GM12878 (cell line): Measurements from ENCODE around the gene MRPL37. TPM values are rescaled to one million over a fixed set of nuclear protein-coding genes. Genes with fewer than 3 reads are reported as not detected.

Experiments
- ATAC-seq: fragments of 200-7000 bp; cut with Tn5 transposase; 3 replicates; pipeline ENCODE4 v1.9.1; 2020; ENCODE audit warnings: mild to moderate bottlenecking, moderate library complexity
- BruUV-seq: library from RNA; stranded (reverse); fragments of 400-500 nt; replicated peaks from 2 replicates; lab custom pipeline; 2021; lab: Mats Ljungman, UMichigan
- CTCF ChIA-PET: fragments of 300-600 bp; sonication (Branson Sonifier 250); formaldehyde crosslinking; extraction: SDS; loops from one replicate; lab custom pipeline; 2021; ENCODE audit warnings: inconsistent platforms; lab: Yijun Ruan, JAX
- POLR2A ChIA-PET: fragments of 350-600 bp; formaldehyde crosslinking; extraction: SDS; loops from one replicate; lab custom pipeline; 2021; ENCODE audit warnings: inconsistent platforms; lab: Charles Lee
- RAD21 ChIA-PET: fragments of 300-600 bp; sonication (Branson Sonifier 250); formaldehyde crosslinking; loops from one replicate; lab custom pipeline; 2023; ENCODE audit warnings: antibody characterized with exemption; ENCODE audit not compliant: unreplicated experiment; lab: Charles Lee
- SMC1A ChIA-PET: fragments of 300-600 bp; sonication (Branson Sonifier 250); formaldehyde crosslinking; loops from one replicate; lab custom pipeline; 2023; ENCODE audit not compliant: unreplicated experiment, uncharacterized antibody; lab: Charles Lee
- DNase-seq: peaks from one replicate; pipeline ENCODE4 v3.0.0-alpha.2; 2011; ENCODE audit warnings: low read depth, low spot score
- FAIRE-seq: peaks from 3 replicates; lab custom pipeline; 2011; peaks lifted over from hg19 to GRCh38; lab: Jason Lieb, UNC
- H2AFZ ChIP-seq: 2 replicates; pipeline ENCODE4 v1.6.0; 2011; ENCODE audit warnings: low read depth, low read length, control low read depth; ENCODE audit not compliant: control insufficient read depth
- H3K27ac ChIP-seq: 2 replicates; pipeline ENCODE4 v1.5.1; 2011; ENCODE audit warnings: control low read depth; ENCODE audit not compliant: control insufficient read depth, insufficient read depth
- H3K27me3 ChIP-seq, 2 experiments: replicated peaks in 1 of 2; 2 replicates each; pipeline versions ENCODE4 v1.6.0 to v1.6.1; 2011; ENCODE audit warnings: low read length in 1 of 2; ENCODE audit not compliant: control insufficient read depth in 2 of 2, insufficient read depth in 2 of 2
- H3K36me3 ChIP-seq, 2 experiments: 2 replicates each; pipeline ENCODE4 v1.5.1; 2011; ENCODE audit warnings: low read length in 1 of 2; ENCODE audit not compliant: control insufficient read depth in 2 of 2, insufficient read depth in 2 of 2
- H3K4me1 ChIP-seq: 2 replicates; pipeline ENCODE4 v1.6.1; 2011; ENCODE audit warnings: mild to moderate bottlenecking, low read length, moderate library complexity, mixed read lengths; ENCODE audit not compliant: control insufficient read depth, insufficient read depth
- H3K4me2 ChIP-seq: 2 replicates; pipeline ENCODE4 v1.6.0; 2011; ENCODE audit warnings: control low read depth; ENCODE audit not compliant: control insufficient read depth, insufficient read depth
- H3K4me3 ChIP-seq: fragments of 200-600 bp; sonication (generic); 2 replicates; pipeline ENCODE4 v1.5.1; 2016
- H3K79me2 ChIP-seq: 2 replicates; pipeline ENCODE4 v1.6.0; 2011; ENCODE audit warnings: low read length; ENCODE audit not compliant: control insufficient read depth, insufficient read depth
- H3K9ac ChIP-seq: 2 replicates; pipeline ENCODE4 v1.8.0; 2011; ENCODE audit warnings: low read length, control low read depth, mixed read lengths; ENCODE audit not compliant: control insufficient read depth, insufficient read depth
- H3K9me3 ChIP-seq: replicated peaks from 3 replicates; pipeline ENCODE4 v1.5.1; 2011; ENCODE audit warnings: mild to moderate bottlenecking, low read length; ENCODE audit not compliant: control insufficient read depth, insufficient read depth
- H4K20me1 ChIP-seq: 2 replicates; pipeline ENCODE4 v1.6.0; 2011; ENCODE audit not compliant: control insufficient read depth, insufficient read depth
- CBX3 ChIP-seq: fragments of 200-600 bp; sonication (generic); IDR thresholded peaks from 2 replicates; pipeline ENCODE4 v1.6.1; 2016; ENCODE audit warnings: low read depth, borderline replicate concordance
- CHD4 ChIP-seq: fragments of 200-600 bp; sonication (generic); IDR thresholded peaks from 2 replicates; pipeline ENCODE4 v1.6.1; 2016; ENCODE audit warnings: mild to moderate bottlenecking
- EP300 ChIP-seq, 2 experiments: fragments of 150-350 bp in 1 of 2; IDR thresholded peaks; 2 replicates each; pipeline ENCODE4 v1.6.1; 2011 to 2012; ENCODE audit warnings: low read depth in 2 of 2, low read length in 2 of 2, borderline replicate concordance in 1 of 2, improper control_type of control experiment in 1 of 2, inconsistent platforms in 1 of 2; ENCODE audit not compliant: control insufficient read depth in 1 of 2
- NFYA ChIP-seq: IDR thresholded peaks from 2 replicates; pipeline ENCODE4 v1.6.1; 2011; ENCODE audit warnings: low read depth, mild to moderate bottlenecking, low read length, improper control_type of control experiment, borderline replicate concordance
- NR2C1 ChIP-seq: fragments of 450-650 bp; IDR thresholded peaks from 2 replicates; pipeline ENCODE4 v1.6.1; 2017; ENCODE audit warnings: antibody characterized with exemption, mild to moderate bottlenecking, moderate library complexity
- PAX5 ChIP-seq: IDR thresholded peaks from 2 replicates; pipeline ENCODE4 v1.6.1; 2011; ENCODE audit warnings: low read depth, low read length, borderline replicate concordance
- POLR2A ChIP-seq: IDR thresholded peaks from 2 replicates; pipeline ENCODE4 v1.6.1; 2011; ENCODE audit warnings: low read depth, mild to moderate bottlenecking, low read length
- SUPT20H ChIP-seq: IDR thresholded peaks from 2 replicates; pipeline ENCODE4 v1.6.1; 2011; ENCODE audit warnings: low read depth, mild to moderate bottlenecking, low read length, moderate library complexity, borderline replicate concordance; ENCODE audit not compliant: control insufficient read depth
- TCF3 ChIP-seq: IDR thresholded peaks from 2 replicates; pipeline ENCODE4 v1.6.1; 2012; ENCODE audit warnings: low read depth, mild to moderate bottlenecking, low read length, borderline replicate concordance; ENCODE audit not compliant: insufficient read depth
- ZBED1 ChIP-seq: IDR thresholded peaks from 2 replicates; pipeline ENCODE4 v1.6.1; 2016; ENCODE audit warnings: borderline replicate concordance
- ZSCAN29 ChIP-seq: fragments of 450-650 bp; IDR thresholded peaks from 2 replicates; pipeline ENCODE4 v1.6.1; 2017; ENCODE audit warnings: mild to moderate bottlenecking, moderate library complexity
- ZZZ3 ChIP-seq: IDR thresholded peaks from 2 replicates; pipeline ENCODE4 v1.6.1; 2011; ENCODE audit warnings: low read depth; ENCODE audit not compliant: control insufficient read depth, insufficient read length
- WGBS: methylation state at CpG from one replicate; pipeline ENCODE4 v1.1.6; 2016; ENCODE audit warnings: low lambda C conversion rate; ENCODE audit not compliant: insufficient replicate concordance, insufficient coverage; ENCODE audit errors: missing lambda C conversion rate; 5-methylcytosine and 5-hydroxymethylcytosine counted together
- in situ Hi-C: fragments of 300-500 bp; cut with MboI; formaldehyde crosslinking; loops from 9 replicates; pipeline ENCODE4 v1.14.3; 2018; ENCODE audit warnings: mixed read lengths
- intact Hi-C: fragments of 100-400 bp; cut with micrococcal nuclease; formaldehyde crosslinking; loops from one replicate; pipeline ENCODE4 v1.14.2; 2022; ENCODE audit not compliant: unreplicated experiment
- polyA plus RNA-seq, 11 experiments: library from polyadenylated mRNA; depleted of rRNA in 4 of 11; unstranded in 6 of 11; stranded (reverse) in 5 of 11; fragments of >200 nt; fragmentation: Nextera tagmentation in 4 of 11; fragmentation: Illumina TruSeq in 1 of 11; extraction: Ambion mirVana in 4 of 11; extraction: Trizol in 1 of 11; gene quantifications; 1 replicate in 1 of 11; 2 replicates in 10 of 11; pipeline versions ENCODE4 v1.2.1 to v1.2.3, GENCODE V29; 2011 to 2016; ENCODE audit warnings: inconsistent platforms in 2 of 11, missing spikeins in 2 of 11, low read depth in 1 of 11
- total RNA-seq, 4 experiments: library from RNA; depleted of rRNA in 3 of 4; stranded (reverse); fragments of >200 nt in 3 of 4; fragmentation: Illumina TruSeq in 1 of 4; extraction: Trizol in 1 of 4; gene quantifications; 2 replicates each; pipeline versions ENCODE4 v1.2.1 to v1.2.3, GENCODE V29; 2013 to 2021
- TF ChIP-seq, protein P1 (sequence below): fragments of 450-650 bp; IDR thresholded peaks from 2 replicates; pipeline ENCODE4 v1.6.1; 2018; ENCODE audit warnings: mild to moderate bottlenecking, low read depth, moderate library complexity; ENCODE audit not compliant: partially characterized antibody
- TF ChIP-seq, protein P2 (sequence below): fragments of 150-350 bp; IDR thresholded peaks from 2 replicates; pipeline ENCODE4 v1.6.1; 2016; ENCODE audit warnings: low read depth, low read length

Gene MRPL37
- total and polyA plus RNA-seq, 10 of the 15 experiments (the other 5 are each of a cell fraction or from before 2014, with no cell fraction given): 41.4 to 217 (median 159) TPM

DNA sequence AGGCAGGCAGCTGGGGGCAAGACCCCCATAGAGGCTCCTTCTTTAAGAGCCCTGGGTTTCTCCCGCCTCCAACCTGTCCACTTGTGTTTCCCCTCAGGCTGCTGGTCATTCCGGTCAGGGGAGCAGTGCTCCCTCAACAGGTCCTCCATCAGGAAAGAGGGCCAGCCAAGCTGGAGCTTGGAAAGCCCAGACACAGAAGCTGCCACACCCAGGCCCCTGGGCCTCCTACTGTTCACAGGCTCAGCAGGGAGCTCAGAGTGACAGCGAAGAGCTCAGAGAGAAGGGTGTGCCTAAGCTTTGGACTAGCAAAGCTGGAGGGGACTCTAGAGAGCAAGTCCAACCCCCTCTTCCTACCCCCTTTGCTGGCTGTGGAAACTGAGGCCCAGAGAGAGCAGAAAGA is 36.9 kb upstream of the MRPL37 start:
- no peak overlapping the region for H3K4me3 ChIP-seq
- TF ChIP-seq ZBED1: no peak
- TF ChIP-seq, protein P1, sequence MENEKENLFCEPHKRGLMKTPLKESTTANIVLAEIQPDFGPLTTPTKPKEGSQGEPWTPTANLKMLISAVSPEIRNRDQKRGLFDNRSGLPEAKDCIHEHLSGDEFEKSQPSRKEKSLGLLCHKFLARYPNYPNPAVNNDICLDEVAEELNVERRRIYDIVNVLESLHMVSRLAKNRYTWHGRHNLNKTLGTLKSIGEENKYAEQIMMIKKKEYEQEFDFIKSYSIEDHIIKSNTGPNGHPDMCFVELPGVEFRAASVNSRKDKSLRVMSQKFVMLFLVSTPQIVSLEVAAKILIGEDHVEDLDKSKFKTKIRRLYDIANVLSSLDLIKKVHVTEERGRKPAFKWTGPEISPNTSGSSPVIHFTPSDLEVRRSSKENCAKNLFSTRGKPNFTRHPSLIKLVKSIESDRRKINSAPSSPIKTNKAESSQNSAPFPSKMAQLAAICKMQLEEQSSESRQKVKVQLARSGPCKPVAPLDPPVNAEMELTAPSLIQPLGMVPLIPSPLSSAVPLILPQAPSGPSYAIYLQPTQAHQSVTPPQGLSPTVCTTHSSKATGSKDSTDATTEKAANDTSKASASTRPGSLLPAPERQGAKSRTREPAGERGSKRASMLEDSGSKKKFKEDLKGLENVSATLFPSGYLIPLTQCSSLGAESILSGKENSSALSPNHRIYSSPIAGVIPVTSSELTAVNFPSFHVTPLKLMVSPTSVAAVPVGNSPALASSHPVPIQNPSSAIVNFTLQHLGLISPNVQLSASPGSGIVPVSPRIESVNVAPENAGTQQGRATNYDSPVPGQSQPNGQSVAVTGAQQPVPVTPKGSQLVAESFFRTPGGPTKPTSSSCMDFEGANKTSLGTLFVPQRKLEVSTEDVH: no peak
- no peak for TF ChIP-seq NR2C1
- TF ChIP-seq SUPT20H: no peak
- no peak for TF ChIP-seq POLR2A
- TF ChIP-seq, protein P2, sequence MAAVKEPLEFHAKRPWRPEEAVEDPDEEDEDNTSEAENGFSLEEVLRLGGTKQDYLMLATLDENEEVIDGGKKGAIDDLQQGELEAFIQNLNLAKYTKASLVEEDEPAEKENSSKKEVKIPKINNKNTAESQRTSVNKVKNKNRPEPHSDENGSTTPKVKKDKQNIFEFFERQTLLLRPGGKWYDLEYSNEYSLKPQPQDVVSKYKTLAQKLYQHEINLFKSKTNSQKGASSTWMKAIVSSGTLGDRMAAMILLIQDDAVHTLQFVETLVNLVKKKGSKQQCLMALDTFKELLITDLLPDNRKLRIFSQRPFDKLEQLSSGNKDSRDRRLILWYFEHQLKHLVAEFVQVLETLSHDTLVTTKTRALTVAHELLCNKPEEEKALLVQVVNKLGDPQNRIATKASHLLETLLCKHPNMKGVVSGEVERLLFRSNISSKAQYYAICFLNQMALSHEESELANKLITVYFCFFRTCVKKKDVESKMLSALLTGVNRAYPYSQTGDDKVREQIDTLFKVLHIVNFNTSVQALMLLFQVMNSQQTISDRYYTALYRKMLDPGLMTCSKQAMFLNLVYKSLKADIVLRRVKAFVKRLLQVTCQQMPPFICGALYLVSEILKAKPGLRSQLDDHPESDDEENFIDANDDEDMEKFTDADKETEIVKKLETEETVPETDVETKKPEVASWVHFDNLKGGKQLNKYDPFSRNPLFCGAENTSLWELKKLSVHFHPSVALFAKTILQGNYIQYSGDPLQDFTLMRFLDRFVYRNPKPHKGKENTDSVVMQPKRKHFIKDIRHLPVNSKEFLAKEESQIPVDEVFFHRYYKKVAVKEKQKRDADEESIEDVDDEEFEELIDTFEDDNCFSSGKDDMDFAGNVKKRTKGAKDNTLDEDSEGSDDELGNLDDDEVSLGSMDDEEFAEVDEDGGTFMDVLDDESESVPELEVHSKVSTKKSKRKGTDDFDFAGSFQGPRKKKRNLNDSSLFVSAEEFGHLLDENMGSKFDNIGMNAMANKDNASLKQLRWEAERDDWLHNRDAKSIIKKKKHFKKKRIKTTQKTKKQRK: no peak
- TF ChIP-seq TCF3: no peak
- TF ChIP-seq EP300 (IDR thresholded peaks at IDR 0.05; ENCODE audit: borderline replicate concordance in 1 of 2, control insufficient read depth in 1 of 2, low read depth in 2 of 2, low read length in 2 of 2): no peak
- TF ChIP-seq CHD4: no peak
- no peak for TF ChIP-seq PAX5
- TF ChIP-seq CBX3: no peak
- no peak for TF ChIP-seq ZSCAN29
- no peak for TF ChIP-seq ZZZ3
- TF ChIP-seq NFYA: no peak
- no peak overlapping the region for H2AFZ ChIP-seq
- ATAC-seq: no peak
- in situ Hi-C loops (no loop called here), intact Hi-C loops (no loop called here)
- ChIA-PET RAD21 (no interaction called here), POLR2A (no interaction called here), CTCF (no interaction called here), SMC1A (no interaction called here)
- no peaks in the 10 kb centered on the region for H3K9me3 ChIP-seq
- DNase-seq: no peak
- no peaks in the 10 kb centered on the region for H3K36me3 ChIP-seq
- no peak overlapping the region for H3K9ac ChIP-seq
- no peak overlapping the region for H3K27ac ChIP-seq
- WGBS: 72% methylated on average over 3 of the region's 3 CpGs
- no peaks in the 10 kb centered on the region for H3K79me2 ChIP-seq
- no peak for FAIRE-seq
- H4K20me1 ChIP-seq: no peaks in the 10 kb centered on the region
- H3K4me2 ChIP-seq: no peak overlapping the region
- BruUV-seq: no TSS peak
- H3K27me3 ChIP-seq: no peaks in the 10 kb centered on the region
- H3K4me1 ChIP-seq: no peaks in the 10 kb centered on the region
